Renal pelvis (tissue), 12 donors: ENCODE measurements around the gene ATP1A3. TPM values are rescaled to one million over a fixed set of nuclear protein-coding genes. Genes with fewer than 3 reads are reported as not detected.
"Not testable (repeated sequence)": the region's sequence is repeated elsewhere in the genome, so short reads cannot be mapped to it uniquely, and the experiment has no call there.

Experiments
- DNase-seq: peaks from one replicate; pipeline ENCODE4 v3.0.0-alpha.2; 2013
- long read RNA-seq, 16 experiments: transcript quantifications; one replicate each; lab custom pipeline, GENCODE V29; 2026
- polyA plus RNA-seq, 3 donors: library from polyadenylated mRNA; unstranded; fragments of 120-200 nt; gene quantifications; one replicate each; pipeline ENCODE4 v1.2.1, GENCODE V29; 2013; ENCODE audit not compliant: insufficient read length in 3 of 3

Gene ATP1A3
- polyA plus RNA-seq, result 1 to 10 TPM in 1 of 3 donors, under 1 TPM in 2; 0.10 to 1.4 (median 0.65) TPM
- long read RNA-seq, donor 1, result 0 reads
- long read RNA-seq, donor 2, result 0 reads
- long read RNA-seq, donor 3, result 0 reads
- long read RNA-seq, donor 4, result 0 reads
- long read RNA-seq, donor 5, result 0 reads
- long read RNA-seq, donor 6, result 0 reads
- long read RNA-seq, donor 7, result 0 reads
- long read RNA-seq, donor 8, result 0 reads
- long read RNA-seq, donor 9, result 0 reads
- long read RNA-seq, donor 10, result 0 reads
- long read RNA-seq, donor 11, result 0 reads
- long read RNA-seq, donor 12, result 0 reads
- long read RNA-seq, donor 13, result 0 reads
- long read RNA-seq, donor 14, result 0 reads
- long read RNA-seq, donor 15, partial matches to known transcripts, result 0 of 3 reads
- long read RNA-seq, donor 15, other reads (novel, unspliced or antisense), result 0 of 3 reads
- long read RNA-seq, donor 16, result 0 reads

DNA sequence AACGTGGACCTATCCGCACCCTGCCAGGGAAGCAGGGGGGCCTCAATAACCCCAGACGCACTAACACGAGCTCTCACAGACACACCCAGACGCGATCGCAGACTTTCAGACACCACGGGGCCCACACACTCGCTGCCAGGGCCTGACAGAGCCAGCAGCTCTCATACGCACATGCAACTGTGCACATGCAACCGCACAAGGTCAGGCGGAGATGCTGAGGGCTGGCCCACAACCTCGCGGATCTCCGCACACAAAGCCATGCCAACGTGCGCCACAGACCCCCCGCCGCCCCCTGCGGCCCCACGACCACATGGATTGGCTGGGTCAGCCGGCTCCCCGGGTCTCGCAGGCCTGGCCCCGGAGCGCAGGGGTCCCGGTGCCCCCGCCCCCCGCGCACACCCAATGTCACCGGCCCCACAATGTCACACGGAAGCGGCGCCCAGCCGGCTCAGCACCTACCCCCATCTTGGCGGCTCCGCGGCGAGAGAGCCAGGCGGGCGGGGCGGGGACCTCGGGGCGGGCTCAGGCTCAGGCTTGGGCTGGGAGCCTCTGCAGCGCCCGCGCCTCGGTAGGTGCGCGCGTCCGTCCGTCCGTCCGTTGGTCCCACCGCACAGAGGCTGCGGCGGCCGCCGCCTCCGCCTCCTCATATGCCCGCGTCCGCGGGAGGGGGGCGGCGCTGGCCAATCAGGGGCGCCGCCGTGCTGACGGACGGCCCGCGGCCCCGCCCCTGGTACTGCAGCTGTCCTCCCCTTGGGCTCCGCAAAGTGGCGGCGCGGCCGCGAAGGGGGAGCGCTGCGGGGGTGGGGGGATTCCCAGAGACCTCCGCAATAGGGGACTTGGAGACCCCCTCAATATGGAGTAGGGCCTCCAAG is at the start of gene ATP1A3:
ATP1A3 (minus strand) TSS at position 619 of the 872 bp plus-strand sequence; CDS start at position 465, 154 bp downstream.
- no peak for DNase-seq

- no peak for DNase-seq
Observed at GRCh38 chr19:42042455-42043170, 48.6 kb upstream of the ATP1A3 start.

GRCh38 chr19:42040491-42040890 is 46.5 kb upstream of the ATP1A3 start:
- not testable (repeated sequence) for DNase-seq

DNA sequence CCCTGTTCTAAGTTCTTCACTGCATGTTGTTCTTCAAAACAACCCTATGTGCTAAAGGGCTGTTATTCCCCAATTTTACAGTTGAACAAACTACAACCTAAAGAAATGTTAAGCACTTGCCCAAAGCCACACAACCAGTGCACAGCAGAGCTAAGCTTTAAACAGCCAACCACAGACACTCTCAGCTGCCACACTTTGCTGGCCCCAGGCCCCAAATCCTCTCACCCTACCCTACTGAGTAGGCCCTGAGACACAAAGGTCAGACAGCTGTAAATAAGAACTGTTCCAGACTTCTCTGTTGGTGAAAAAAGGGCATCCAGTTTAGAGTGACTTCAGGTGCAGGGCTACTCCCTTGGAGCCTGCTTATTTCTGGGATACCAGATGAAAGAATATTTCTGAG is 46.0 kb upstream of the ATP1A3 start:
- no peak for DNase-seq

DNA sequence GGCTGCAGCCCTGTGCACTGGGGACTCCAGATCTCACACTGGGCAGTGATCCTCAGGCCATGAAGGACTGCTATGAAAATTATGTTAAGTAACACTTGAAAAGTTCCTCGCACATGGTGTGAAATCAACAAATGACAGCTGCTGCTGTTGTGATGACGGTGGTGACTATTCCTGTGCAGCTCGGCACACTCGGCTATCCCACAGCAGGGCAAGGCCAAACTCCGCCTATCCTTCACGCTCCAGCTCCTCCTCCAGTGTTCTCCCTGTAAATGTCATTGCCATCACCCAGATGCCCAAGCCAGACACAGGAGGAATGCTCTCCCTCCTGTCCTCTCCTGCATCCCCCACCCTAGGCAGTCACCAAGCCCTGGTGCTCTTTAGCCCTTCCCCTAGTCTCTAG is 44.6 kb upstream of the ATP1A3 start:
- no peak for DNase-seq

- no peak for DNase-seq
Observed at GRCh38 chr19:42037649-42038048, 43.6 kb upstream of the ATP1A3 start.

DNA sequence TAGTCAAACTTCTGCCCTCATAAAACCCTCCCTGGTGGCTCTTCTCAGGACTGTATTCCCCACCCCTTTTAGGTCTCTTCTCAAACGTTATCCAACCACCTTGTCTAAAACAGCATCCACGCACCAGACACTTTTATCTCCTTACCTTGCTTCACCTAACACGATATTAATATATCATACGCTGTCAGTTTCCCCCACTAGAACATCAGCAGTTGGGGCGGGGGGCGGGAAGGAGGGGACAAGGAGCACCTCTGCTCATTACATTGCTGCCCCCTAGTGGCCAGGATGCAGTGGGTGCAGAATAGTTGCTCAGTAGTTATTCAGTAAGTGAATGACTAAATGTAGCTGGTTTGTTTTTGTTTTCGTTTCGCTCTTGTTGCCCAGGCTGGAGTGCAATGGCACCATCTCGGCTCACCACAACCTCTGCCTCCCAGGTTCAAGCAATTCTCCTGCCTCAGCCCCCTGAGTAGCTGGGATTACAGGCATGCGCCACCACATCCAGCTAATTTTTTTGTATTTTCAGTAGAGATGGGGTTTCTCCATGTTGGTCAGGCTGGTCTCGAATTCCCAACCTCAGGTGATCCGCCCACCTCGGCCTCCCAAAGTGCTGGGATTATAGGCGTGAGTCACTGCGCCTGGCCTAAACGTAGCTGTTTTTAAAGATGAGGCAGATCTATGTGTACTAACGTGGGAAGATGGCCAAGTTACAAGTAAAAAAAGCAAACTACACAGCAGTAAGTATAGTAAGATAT is 40.8 kb upstream of the ATP1A3 start:
- peak; percentile 37 for DNase-seq

- DNase-seq, result no peak
Observed at GRCh38 chr19:42033413-42033812, 39.4 kb upstream of the ATP1A3 start.

DNA sequence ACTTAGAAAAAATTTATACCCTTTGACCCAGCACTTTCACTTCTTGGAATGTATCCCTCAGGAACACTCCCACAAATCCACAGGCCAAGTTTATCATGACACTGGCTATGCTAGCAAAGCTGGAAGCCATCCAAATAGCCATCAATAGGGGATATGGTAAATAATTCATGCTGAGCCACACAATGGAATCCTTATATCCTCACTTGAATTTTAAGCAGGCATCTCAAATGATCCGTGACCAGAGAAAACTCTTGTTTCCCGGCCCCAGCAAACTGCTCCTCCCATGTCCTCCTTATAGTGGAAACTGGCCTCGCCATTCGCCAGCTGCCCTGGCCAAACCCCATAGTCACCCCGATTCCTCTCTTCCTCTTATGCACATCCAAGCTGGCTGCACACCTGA is 38.4 kb upstream of the ATP1A3 start:
- DNase-seq, result peak; percentile 53

GRCh38 chr19:42030645-42031440 is 36.8 kb upstream of the ATP1A3 start:
- DNase-seq, result no peak

DNA sequence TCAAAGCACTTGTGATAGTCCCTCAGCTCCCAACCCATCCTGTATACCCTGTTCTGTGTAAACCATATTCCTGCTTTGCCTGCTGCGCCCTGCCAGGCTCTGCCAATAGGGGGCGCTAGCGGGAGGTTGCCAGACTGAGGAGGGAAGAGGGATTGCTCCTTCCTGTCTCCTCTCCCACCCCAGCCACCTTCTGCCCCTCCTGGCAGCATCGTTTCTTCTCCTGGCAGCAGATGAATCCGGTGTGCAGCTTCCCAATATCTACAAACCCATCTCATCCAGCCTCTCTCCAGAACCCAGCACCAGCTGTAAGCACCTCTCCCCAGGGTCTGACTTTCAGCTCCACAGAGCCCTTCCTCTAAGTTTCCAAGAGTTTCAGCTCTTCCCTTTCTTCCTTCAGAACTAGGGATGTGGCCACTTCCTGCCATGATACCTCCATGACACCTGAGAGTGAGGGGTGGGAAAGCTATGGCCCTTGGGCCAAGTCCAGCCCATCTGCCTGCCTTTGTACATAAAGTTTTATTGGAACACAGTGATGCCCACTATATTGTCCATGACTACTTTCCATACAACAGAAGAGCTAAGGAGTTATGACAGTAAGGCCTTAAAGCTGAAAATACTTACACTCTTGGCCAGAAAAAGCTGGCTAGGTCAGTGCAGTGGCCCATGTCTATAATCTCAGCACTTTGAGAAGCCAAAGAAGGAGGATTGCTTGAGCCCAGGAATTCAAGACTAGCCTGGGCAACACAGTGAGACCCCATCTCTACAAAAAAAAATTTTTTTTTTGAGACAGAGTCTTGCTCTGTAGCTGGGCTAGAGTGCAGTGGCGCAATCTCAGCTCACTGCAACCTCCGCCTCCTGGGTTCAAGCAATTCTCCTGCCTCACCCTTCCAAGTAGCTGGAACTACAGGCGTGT is 34.5 kb upstream of the ATP1A3 start:
- no peak for DNase-seq

DNA sequence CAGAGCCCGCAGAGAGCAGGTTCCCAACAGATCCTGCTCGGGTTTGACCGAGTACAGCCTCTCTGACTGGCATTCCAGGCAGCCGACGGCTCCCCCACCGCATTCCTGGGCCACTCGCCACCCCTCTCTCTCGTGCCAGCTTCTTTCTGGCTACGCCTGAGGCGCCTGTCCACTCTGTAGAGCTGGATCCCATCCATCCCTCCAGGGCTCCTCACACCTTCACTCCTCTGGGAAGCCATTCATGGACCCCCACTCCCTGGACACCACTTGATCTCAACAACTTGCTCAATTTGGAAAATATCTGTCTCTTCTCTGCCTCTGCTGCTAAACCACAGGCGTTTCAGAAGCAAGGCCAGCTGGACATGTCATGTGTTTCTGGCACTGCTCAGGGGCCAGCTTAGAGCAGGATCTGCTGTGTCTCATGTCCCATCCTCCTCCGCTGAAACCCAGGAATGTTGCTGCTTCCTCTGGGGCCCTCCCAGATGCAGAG is 30.6 kb upstream of the ATP1A3 start:
- DNase-seq, result peak; percentile 14

GRCh38 chr19:42023943-42024260 is 29.9 kb upstream of the ATP1A3 start:
- no peak for DNase-seq

DNA sequence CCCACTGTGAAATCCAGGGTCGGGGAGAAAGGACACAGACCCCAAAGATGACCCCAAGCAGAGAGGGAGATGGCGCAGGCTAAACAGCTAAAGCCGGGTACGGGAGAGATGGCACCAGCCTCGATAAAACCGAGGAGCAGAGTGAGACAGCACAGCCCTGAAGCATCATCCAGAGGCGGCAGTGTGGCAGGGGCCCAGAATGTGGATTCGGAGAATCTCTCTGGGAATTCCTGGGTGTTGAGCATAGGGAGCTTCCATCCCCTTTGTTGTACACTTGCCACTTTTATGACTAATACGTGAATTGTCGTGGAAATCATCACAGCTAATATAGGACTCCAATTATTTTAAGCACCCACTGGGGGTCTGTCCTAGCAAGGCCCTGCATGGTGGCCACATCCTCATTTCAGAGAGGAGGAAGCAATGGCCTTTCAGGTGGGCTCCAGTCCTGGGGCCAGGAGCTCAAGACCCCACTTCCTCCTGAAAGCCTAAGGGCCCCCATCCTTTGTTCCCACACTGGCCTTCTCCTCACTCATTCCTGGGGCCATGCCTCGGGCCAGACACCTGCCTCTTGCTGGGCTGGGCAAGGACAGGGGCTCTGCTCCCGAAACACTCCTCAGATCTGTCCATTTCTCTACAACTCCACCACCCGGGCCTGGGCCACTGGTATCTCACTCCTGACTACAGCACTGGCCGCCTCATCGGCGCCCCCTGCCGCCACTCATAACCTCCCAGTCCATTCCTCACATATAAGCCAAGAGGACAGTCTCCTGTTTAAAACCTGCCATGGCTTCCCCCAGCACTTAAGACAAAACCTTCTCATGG is 29.3 kb upstream of the ATP1A3 start:
- DNase-seq, result no peak

- no peak for DNase-seq
Observed at GRCh38 chr19:42022616-42023015, 28.6 kb upstream of the ATP1A3 start.

DNA sequence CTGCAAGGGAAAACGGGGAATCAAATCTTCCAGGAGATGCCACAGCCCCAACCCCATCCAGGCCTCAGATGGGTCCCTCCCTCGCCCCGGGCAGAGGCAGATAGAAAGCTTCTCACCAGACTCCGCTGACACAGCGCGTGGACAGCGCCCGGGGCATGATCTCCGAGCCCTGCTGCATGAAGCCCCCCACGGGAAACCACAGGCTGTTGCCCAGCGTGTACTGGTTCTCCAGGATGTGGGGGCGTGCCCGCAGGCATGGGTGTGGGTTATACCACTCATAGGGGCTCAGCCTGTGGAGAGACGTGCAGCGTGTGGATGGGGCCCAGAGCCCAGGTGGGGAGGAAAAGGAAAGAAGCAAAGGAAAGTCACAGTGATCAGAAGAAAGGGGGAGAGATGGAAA is 27.2 kb upstream of the ATP1A3 start:
- DNase-seq, result no peak

- no peak for DNase-seq
Observed at GRCh38 chr19:42018503-42019193, 24.6 kb upstream of the ATP1A3 start.

DNA sequence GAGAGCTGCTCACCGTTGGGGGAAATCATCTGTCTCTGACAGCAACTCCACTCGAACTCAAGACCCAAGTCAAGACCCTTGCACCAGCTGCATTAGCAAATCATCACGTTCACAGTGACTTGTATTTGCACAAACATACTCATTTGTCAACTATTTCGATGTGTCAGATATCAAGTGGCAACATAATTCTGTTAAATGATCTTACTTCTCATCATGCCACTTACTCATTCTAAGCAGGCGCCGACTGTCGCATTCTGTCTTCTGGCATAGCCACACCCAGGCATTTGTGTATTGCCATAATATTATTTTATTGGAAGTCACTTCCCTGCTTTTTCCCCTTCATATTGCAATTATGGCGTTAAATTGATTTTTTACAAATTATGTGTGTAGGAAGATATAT is 23.0 kb upstream of the ATP1A3 start:
- no peak for DNase-seq
